ENCODE measurements around the gene ANKRD13D.

DNA sequence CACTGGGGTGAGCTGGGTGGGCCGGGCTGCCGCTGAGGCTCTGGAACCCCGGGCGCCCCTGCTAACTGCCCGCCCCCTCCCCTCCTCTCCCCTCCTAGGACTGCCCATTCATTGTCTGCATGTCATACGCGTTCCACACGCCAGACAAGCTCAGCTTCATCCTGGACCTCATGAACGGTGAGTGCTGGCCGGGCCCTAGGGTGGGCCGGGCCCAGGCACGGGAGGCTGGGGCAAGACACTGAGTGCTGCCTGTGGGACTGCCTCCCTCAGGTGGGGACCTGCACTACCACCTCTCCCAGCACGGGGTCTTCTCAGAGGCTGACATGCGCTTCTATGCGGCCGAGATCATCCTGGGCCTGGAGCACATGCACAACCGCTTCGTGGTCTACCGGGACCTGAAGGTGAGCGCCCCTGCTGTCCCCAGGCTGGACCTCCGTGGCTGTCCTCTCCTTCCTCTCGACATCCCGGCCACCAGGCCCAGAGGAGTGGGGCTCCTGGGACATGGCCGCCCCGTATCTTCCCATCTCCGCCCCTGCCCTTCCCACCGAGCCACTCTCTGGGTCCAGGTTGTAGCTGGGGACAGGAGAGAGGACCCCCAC, 7.5 kb upstream of the ANKRD13D start:
- TF ChIP-seq EZH2 (IDR thresholded peaks at IDR 0.05; ENCODE audit: low read length, unreplicated experiment), result no peak
- TF ChIP-seq, protein P1, sequence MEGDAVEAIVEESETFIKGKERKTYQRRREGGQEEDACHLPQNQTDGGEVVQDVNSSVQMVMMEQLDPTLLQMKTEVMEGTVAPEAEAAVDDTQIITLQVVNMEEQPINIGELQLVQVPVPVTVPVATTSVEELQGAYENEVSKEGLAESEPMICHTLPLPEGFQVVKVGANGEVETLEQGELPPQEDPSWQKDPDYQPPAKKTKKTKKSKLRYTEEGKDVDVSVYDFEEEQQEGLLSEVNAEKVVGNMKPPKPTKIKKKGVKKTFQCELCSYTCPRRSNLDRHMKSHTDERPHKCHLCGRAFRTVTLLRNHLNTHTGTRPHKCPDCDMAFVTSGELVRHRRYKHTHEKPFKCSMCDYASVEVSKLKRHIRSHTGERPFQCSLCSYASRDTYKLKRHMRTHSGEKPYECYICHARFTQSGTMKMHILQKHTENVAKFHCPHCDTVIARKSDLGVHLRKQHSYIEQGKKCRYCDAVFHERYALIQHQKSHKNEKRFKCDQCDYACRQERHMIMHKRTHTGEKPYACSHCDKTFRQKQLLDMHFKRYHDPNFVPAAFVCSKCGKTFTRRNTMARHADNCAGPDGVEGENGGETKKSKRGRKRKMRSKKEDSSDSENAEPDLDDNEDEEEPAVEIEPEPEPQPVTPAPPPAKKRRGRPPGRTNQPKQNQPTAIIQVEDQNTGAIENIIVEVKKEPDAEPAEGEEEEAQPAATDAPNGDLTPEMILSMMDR (conservative IDR thresholded peaks at IDR 0.05; ENCODE audit: low read depth, low read length), result no peak
